ENCODE data around the gene PDE1C.

GRCh38 chr7:31776616-31777015 is 293.6 kb downstream of the PDE1C start:
- TF ChIP-seq CTCF (IDR thresholded peaks at IDR 0.05) (no peak), POLR2A (IDR thresholded peaks at IDR 0.05) (no peak)
